B cell (primary cell): ENCODE data around the gene ETS1. TPM values are rescaled to one million over a fixed set of nuclear protein-coding genes. Genes with fewer than 3 reads are reported as not detected.

ENCODE experiments used
- ATAC-seq: fragments of 200-7000 bp; cut with Tn5 transposase; one replicate; pipeline ENCODE4 v1.10.0; 2021; ENCODE audit warnings: low read depth, mild to moderate bottlenecking, moderate number of reproducible peaks, moderate library complexity
- CTCF ChIA-PET: fragments of 350-600 bp; sonication (Branson Sonifier 250); formaldehyde crosslinking; loops from one replicate; lab custom pipeline; 2021; ENCODE audit warnings: antibody characterized with exemption, inconsistent platforms; lab: Charles Lee
- POLR2A ChIA-PET: fragments of 350-600 bp; sonication (Branson Sonifier 250); formaldehyde crosslinking; loops from one replicate; lab custom pipeline; 2021; ENCODE audit warnings: antibody characterized with exemption; lab: Charles Lee
- DNase-seq: peaks from one replicate; pipeline ENCODE4 v3.0.0; 2013
- H2AFZ ChIP-seq: 2 replicates; pipeline ENCODE4 v1.6.1; 2012; ENCODE audit warnings: mild to moderate bottlenecking, low read depth, low read length; ENCODE audit not compliant: insufficient read depth, poor library complexity, severe bottlenecking
- H3K27ac ChIP-seq, 2 donors: 1 replicate in 1 of 2; 2 replicates in 1 of 2; pipeline ENCODE4 v1.5.1; 2012 to 2013; ENCODE audit warnings: low read length in 2 of 2, mild to moderate bottlenecking in 2 of 2, moderate library complexity in 1 of 2
- H3K27me3 ChIP-seq, 4 experiments: fragments of 200-600 bp in 1 of 4; sonication (generic) in 1 of 4; replicated peaks in 1 of 4; 1 replicate in 2 of 4; 2 replicates in 2 of 4; pipeline versions ENCODE4 v1.6.1 to v1.7.0; 2013 to 2016; ENCODE audit warnings: low read length in 3 of 4, mild to moderate bottlenecking in 2 of 4, mixed read lengths in 1 of 4, moderate library complexity in 1 of 4; ENCODE audit not compliant: insufficient read depth in 4 of 4, control insufficient read depth in 3 of 4; ENCODE audit errors: control extremely low read depth in 1 of 4
- H3K36me3 ChIP-seq, 2 experiments: replicated peaks in 1 of 2; 1 replicate in 1 of 2; 2 replicates in 1 of 2; pipeline versions ENCODE4 v1.6.1 to v1.7.1; 2013; ENCODE audit warnings: low read length in 1 of 2; ENCODE audit not compliant: insufficient read depth in 2 of 2, control insufficient read depth in 1 of 2; ENCODE audit errors: control extremely low read depth in 1 of 2, extremely low read depth in 1 of 2
- H3K4me1 ChIP-seq, 2 donors: fragments of 200-600 bp in 1 of 2; sonication (generic) in 1 of 2; 1 replicate in 1 of 2; 2 replicates in 1 of 2; pipeline versions ENCODE4 v1.5.1 to v1.6.1; 2013 to 2017; ENCODE audit warnings: low read length in 2 of 2; ENCODE audit not compliant: control insufficient read depth in 2 of 2, insufficient read depth in 2 of 2
- H3K4me2 ChIP-seq: replicated peaks from 2 replicates; pipeline ENCODE3; 2012; ENCODE audit warnings: mild to moderate bottlenecking, low read depth, low read length; ENCODE audit not compliant: poor library complexity, severe bottlenecking
- H3K4me3 ChIP-seq, 5 experiments: fragments of 200-600 bp in 1 of 5; sonication (generic) in 1 of 5; 1 replicate in 3 of 5; 2 replicates in 2 of 5; pipeline versions ENCODE4 v1.5.1 to v1.7.0; 2011 to 2016; ENCODE audit warnings: low read length in 4 of 5, mild to moderate bottlenecking in 4 of 5, low read depth in 2 of 5, control low read depth in 1 of 5, moderate library complexity in 1 of 5; ENCODE audit not compliant: insufficient read depth in 1 of 5; ENCODE audit errors: control extremely low read depth in 1 of 5, extremely low read depth in 1 of 5
- H3K79me2 ChIP-seq: fragments of 200-600 bp; sonication (generic); one replicate; pipeline ENCODE4 v1.6.0; 2016; ENCODE audit warnings: low read length; ENCODE audit not compliant: control insufficient read depth, insufficient read depth
- H3K9ac ChIP-seq: fragments of 200-600 bp; sonication (generic); 2 replicates; pipeline ENCODE4 v1.6.1; 2017; ENCODE audit warnings: mild to moderate bottlenecking, low read length, moderate library complexity
- H3K9me3 ChIP-seq, 3 donors: one replicate each; pipeline versions ENCODE4 v1.6.1 to v1.7.1; 2013; ENCODE audit warnings: low read length in 2 of 3; ENCODE audit not compliant: control insufficient read depth in 2 of 3, insufficient read depth in 1 of 3; ENCODE audit errors: control extremely low read depth in 1 of 3
- H4K20me1 ChIP-seq: 2 replicates; pipeline ENCODE4 v1.6.0; 2012; ENCODE audit warnings: mild to moderate bottlenecking, low read length; ENCODE audit not compliant: insufficient read depth, control insufficient read depth, poor library complexity, severe bottlenecking
- H3K27ac Mint-ChIP-seq: one replicate; pipeline ENCODE4 v1.8.0; 2021; ENCODE audit warnings: mixed read lengths
- H3K27me3 Mint-ChIP-seq: one replicate; pipeline ENCODE4 v1.8.0; 2021; ENCODE audit warnings: mixed read lengths
- H3K4me1 Mint-ChIP-seq: one replicate; pipeline ENCODE4 v1.8.0; 2021; ENCODE audit warnings: mixed read lengths
- H3K4me3 Mint-ChIP-seq: one replicate; pipeline ENCODE4 v1.8.0; 2021; ENCODE audit warnings: mixed read lengths
- H3K9me3 Mint-ChIP-seq: one replicate; pipeline ENCODE4 v1.8.0; 2022; ENCODE audit warnings: mixed read lengths; ENCODE audit not compliant: insufficient read depth
- CTCF ChIP-seq: fragments of 200-600 bp; IDR thresholded peaks from one replicate; pipeline ENCODE4 v1.8.0; 2022; ENCODE audit warnings: antibody characterized with exemption, mild to moderate bottlenecking
- EZH2 ChIP-seq: IDR thresholded peaks from 2 replicates; pipeline ENCODE4 v1.6.1; 2012; ENCODE audit warnings: borderline replicate concordance, low read depth, mild to moderate bottlenecking, moderate library complexity, low read length; ENCODE audit not compliant: insufficient read depth, poor library complexity, severe bottlenecking
- WGBS: methylation state at CpG from one replicate; pipeline ENCODE4 v1.1.5; 2013; ENCODE audit warnings: missing lambda C conversion rate; ENCODE audit not compliant: insufficient coverage; 5-methylcytosine and 5-hydroxymethylcytosine counted together
- intact Hi-C: fragments of 100-400 bp; cut with micrococcal nuclease; formaldehyde crosslinking; loops from one replicate; pipeline ENCODE4 v1.10.0; 2022
- polyA plus RNA-seq: library from polyadenylated mRNA; depleted of rRNA; stranded (reverse); fragments of >200 nt; gene quantifications from 2 replicates; pipeline ENCODE4 v1.2.3, GENCODE V29; 2012
- total RNA-seq, 2 donors: library from RNA; stranded (reverse); fragments of 120-200 nt in 1 of 2; gene quantifications; 1 replicate in 1 of 2; 2 replicates in 1 of 2; pipeline versions ENCODE4 v1.2.3 to v1.2.4, GENCODE V29; 2013 to 2022

ETS1 gene
- total and polyA plus RNA-seq, 2 donors (not counting 1 experiment from before 2014, with no cell fraction given): 115 to 271 TPM

- no peaks in the 10 kb centered on the region for H3K27me3 Mint-ChIP-seq
- DNase-seq: no peak
- no peak for ATAC-seq
- CTCF ChIA-PET: interaction anchor here (0.6 to 1.0 kb wide), 2 partner anchors 22 to 56 kb away, joined by 3 to 6 read pairs; no protein-coding TSS in a partner anchor
- no peak overlapping the region for H3K9ac ChIP-seq
- H3K27ac ChIP-seq: no peak overlapping the region
- H3K27ac Mint-ChIP-seq: peak overlapping the region; percentile 68
- no peaks in the 10 kb centered on the region for H4K20me1 ChIP-seq
- no CpG with 5 or more reads among the region's 2 CpGs for WGBS
- peaks cover 23 to 27% of the 10 kb centered on the region in 2 donors for H3K4me1 ChIP-seq
- POLR2A ChIA-PET: no interaction called here
- no peak overlapping the region for H3K4me3 ChIP-seq
- H3K27me3 ChIP-seq: no peaks in the 10 kb centered on the region
- no peaks in the 10 kb centered on the region for H3K36me3 ChIP-seq
- H3K4me2 ChIP-seq: peak overlapping the region; percentile 62
- intact Hi-C loops: loop anchor here (2.0 kb wide), 1 partner anchor 22 kb away; no protein-coding TSS in a partner anchor
- no peak overlapping the region for H2AFZ ChIP-seq
- TF ChIP-seq EZH2: no peak
- TF ChIP-seq CTCF: no peak
- peaks cover 40% of the 10 kb centered on the region for H3K4me1 Mint-ChIP-seq
- no peak overlapping the region for H3K4me3 Mint-ChIP-seq
- H3K9me3 Mint-ChIP-seq: peaks cover 6% of the 10 kb centered on the region
- H3K9me3 ChIP-seq: peaks cover 0 to 5% (median 5%) of the 10 kb centered on the region in 3 donors
- H3K79me2 ChIP-seq: no peaks in the 10 kb centered on the region
Observed at GRCh38 chr11:128574576-128575011, 12.8 kb downstream of the ETS1 start.

GRCh38 chr11:128573638-128574037 lies 13.7 kb downstream of the ETS1 start:
- Mint-ChIP-seq H3K27me3 (no peaks in the 10 kb centered on the region), H3K27ac (no peak overlapping the region), H3K9me3 (peaks cover 6% of the 10 kb centered on the region), H3K4me1 (peaks cover 47% of the 10 kb centered on the region), H3K4me3 (no peak overlapping the region)
- DNase-seq (no peak), ATAC-seq (no peak)
- WGBS: no CpG with 5 or more reads among the region's 5 CpGs
- no peaks in the 10 kb centered on the region for H3K36me3 ChIP-seq
- no peaks in the 10 kb centered on the region for H4K20me1 ChIP-seq
- CTCF ChIA-PET: interaction anchor here (1.0 to 1.1 kb wide), 2 partner anchors 9 to 22 kb away, joined by 3 to 5 read pairs; no protein-coding TSS in a partner anchor
- no peak for TF ChIP-seq CTCF
- TF ChIP-seq EZH2: no peak
- no peak overlapping the region for H3K4me3 ChIP-seq
- peaks cover 0 to 5% (median 5%) of the 10 kb centered on the region in 3 donors for H3K9me3 ChIP-seq
- peaks cover 28 to 34% of the 10 kb centered on the region in 2 donors for H3K4me1 ChIP-seq
- H3K4me2 ChIP-seq: no peak overlapping the region
- no peaks in the 10 kb centered on the region for H3K79me2 ChIP-seq
- H3K9ac ChIP-seq: no peak overlapping the region
- H3K27me3 ChIP-seq: no peaks in the 10 kb centered on the region
- no peak overlapping the region for H2AFZ ChIP-seq
- no peak overlapping the region for H3K27ac ChIP-seq
- intact Hi-C loops: loop anchor here (2.0 kb wide), 1 partner anchor 21 kb away; no protein-coding TSS in a partner anchor
- POLR2A ChIA-PET: no interaction called here
